ENCODE measurements around the gene ENPP1.

ENPP1 gene

DNA sequence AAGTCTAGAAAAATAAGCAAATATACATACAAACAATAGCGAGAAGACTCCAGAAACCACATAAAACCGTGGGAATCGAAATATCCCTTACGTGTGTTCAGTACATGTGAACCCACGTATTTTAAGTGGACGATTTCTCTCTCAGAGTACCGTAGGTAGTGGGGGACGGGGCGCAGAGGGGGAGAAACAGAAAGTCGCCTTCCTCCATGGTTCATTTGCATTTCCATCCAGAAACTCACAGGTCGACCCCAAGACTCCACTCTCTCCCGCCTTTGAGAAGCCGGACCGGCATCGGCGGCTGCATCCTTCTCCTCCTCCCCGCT is 538 bp upstream of the ENPP1 start:
- Histone ChIP-seq H3K36me3 (no peaks in the 10 kb centered on the region), H3K4me1 (ENCODE audit: control insufficient read depth in 1 of 2, insufficient read depth in 1 of 2, low read depth in 1 of 2, low read length in 1 of 2) (peaks cover 0 to 4% of the 10 kb centered on the region in 2 experiments), H3K27ac (no peak overlapping the region), H3K4me3 (ENCODE audit: low read depth in 1 of 2, low read length in 1 of 2) (no peak overlapping the region), H3K27me3 (peaks cover 68% of the 10 kb centered on the region), H3K9me3 (no peaks in the 10 kb centered on the region)
- TF ChIP-seq, protein P1, sequence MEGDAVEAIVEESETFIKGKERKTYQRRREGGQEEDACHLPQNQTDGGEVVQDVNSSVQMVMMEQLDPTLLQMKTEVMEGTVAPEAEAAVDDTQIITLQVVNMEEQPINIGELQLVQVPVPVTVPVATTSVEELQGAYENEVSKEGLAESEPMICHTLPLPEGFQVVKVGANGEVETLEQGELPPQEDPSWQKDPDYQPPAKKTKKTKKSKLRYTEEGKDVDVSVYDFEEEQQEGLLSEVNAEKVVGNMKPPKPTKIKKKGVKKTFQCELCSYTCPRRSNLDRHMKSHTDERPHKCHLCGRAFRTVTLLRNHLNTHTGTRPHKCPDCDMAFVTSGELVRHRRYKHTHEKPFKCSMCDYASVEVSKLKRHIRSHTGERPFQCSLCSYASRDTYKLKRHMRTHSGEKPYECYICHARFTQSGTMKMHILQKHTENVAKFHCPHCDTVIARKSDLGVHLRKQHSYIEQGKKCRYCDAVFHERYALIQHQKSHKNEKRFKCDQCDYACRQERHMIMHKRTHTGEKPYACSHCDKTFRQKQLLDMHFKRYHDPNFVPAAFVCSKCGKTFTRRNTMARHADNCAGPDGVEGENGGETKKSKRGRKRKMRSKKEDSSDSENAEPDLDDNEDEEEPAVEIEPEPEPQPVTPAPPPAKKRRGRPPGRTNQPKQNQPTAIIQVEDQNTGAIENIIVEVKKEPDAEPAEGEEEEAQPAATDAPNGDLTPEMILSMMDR (IDR thresholded peaks at IDR 0.05): no peak

DNA sequence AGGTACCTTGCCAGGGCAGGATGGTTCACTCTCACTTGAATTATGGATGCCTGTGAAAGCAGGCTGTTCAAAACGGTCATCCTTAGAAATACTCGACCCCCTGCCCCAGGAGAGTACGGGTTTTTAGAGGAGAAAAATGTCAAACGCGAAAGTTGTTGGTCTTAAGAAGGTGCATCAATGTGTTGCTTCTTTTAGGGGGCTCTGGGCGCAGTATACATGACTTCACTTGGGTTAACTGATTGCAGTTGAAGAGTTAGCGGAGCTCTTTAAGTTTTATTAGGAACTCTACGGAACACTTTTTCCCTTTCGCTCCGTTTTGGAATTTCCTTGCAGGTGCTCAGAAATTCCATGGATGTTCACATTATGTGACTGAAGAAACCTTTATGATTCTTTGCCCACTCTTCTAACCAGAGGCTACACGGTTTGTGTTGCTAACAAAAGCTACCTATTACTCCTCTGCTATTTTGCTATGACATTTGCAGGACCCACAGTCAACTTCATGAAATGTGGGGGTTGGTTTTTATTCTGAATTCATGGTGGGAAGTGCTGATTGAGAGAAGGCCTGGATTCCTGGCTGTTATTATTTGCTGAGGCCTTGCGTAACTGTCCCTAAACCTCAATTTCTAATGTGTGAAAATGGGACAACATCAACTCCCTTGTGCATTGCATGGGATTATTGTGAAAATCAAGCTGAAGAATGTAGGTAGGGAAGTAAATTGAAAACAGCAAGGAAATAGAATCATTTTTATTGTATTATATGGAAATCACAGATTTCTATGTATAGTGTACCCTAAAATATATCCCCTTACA is 845 bp downstream of the ENPP1 start:
- TF ChIP-seq, protein P1 (IDR thresholded peaks at IDR 0.05): no peak
- Histone ChIP-seq H3K36me3 (no peaks in the 10 kb centered on the region), H3K4me1 (ENCODE audit: control insufficient read depth in 1 of 2, insufficient read depth in 1 of 2, low read depth in 1 of 2, low read length in 1 of 2) (peaks cover 0 to 4% of the 10 kb centered on the region in 2 experiments), H3K27me3 (peaks cover 68% of the 10 kb centered on the region), H3K9me3 (no peaks in the 10 kb centered on the region), H3K4me3 (ENCODE audit: low read depth in 1 of 2, low read length in 1 of 2) (no peak overlapping the region), H3K27ac (no peak overlapping the region)

DNA sequence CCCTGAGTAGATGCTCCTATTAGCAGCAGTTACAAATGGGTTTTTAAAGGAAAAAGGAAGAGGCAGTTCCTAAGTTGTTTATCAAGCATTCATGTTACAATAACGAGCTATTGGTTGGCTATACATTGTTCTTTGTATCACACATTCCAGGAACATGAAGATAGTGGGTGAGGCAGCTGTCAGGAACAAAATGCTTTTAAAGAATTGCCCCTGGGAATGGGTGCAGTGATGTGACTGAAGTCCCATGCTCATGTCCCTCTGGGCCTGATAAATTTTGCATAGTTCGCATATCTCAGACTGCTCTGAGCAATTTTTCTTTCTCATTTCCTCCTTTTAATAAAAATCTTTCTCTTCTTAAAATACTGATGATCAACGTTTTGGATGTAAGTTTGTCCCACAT is 3.7 kb downstream of the ENPP1 start:
- Histone ChIP-seq H3K9me3 (no peaks in the 10 kb centered on the region), H3K36me3 (no peaks in the 10 kb centered on the region), H3K27ac (no peak overlapping the region), H3K4me1 (ENCODE audit: control insufficient read depth in 1 of 2, insufficient read depth in 1 of 2, low read depth in 1 of 2, low read length in 1 of 2) (peaks cover 0 to 4% of the 10 kb centered on the region in 2 experiments), H3K27me3 (peaks cover 46% of the 10 kb centered on the region), H3K4me3 (ENCODE audit: low read depth in 1 of 2, low read length in 1 of 2) (no peak overlapping the region)
- TF ChIP-seq, protein P1 (IDR thresholded peaks at IDR 0.05): no peak

DNA sequence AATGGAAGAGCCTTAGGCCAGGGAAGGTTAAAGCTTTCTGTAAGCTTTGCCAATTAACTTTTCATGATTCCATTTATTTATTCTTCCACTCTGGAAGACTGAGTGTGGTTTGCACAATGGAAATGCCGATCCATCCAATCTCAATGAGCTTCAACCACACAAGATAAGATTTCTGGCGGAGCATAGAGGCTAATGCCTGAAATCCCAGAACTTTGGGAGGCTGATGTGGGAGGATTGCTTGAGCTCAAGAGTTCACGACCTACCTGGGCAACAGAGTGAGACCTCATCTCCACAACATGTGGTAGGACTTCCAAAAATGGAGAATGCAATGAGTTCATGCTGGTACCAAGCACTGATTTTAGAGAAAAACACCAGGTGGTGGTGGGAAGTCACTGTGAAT is 6.2 kb downstream of the ENPP1 start:
- TF ChIP-seq, protein P1 (IDR thresholded peaks at IDR 0.05): no peak
- Histone ChIP-seq H3K27me3 (peaks cover 21% of the 10 kb centered on the region), H3K4me3 (ENCODE audit: low read depth in 1 of 2, low read length in 1 of 2) (no peak overlapping the region), H3K4me1 (ENCODE audit: control insufficient read depth in 1 of 2, insufficient read depth in 1 of 2, low read depth in 1 of 2, low read length in 1 of 2) (no peaks in the 10 kb centered on the region), H3K36me3 (no peaks in the 10 kb centered on the region), H3K9me3 (no peaks in the 10 kb centered on the region), H3K27ac (no peak overlapping the region)

DNA sequence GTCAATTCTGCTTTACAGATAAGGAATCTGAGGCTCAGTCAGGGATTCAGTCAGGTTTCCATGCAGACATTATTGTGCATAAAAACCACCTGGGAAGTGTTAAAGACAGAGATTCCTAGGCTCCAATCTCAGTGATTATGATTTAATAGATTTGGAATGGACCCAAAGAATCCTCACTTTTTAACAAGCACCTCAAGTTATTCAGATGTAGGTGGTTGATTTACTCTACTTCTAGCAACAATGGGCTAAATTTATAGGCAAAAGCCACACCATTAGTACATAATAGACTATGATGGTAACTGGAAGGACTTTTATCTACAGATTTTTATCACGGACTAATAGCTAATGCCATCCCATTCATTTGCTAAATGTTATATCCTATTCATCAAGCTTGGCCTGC is 9.0 kb downstream of the ENPP1 start:
- H3K36me3 ChIP-seq: no peaks in the 10 kb centered on the region
- H3K27ac ChIP-seq: no peak overlapping the region
- no peak overlapping the region for H3K4me3 ChIP-seq (ENCODE audit: low read depth in 1 of 2, low read length in 1 of 2)
- TF ChIP-seq, protein P1 (IDR thresholded peaks at IDR 0.05): no peak
- no peaks in the 10 kb centered on the region for H3K9me3 ChIP-seq
- no peaks in the 10 kb centered on the region for H3K27me3 ChIP-seq
- no peaks in the 10 kb centered on the region for H3K4me1 ChIP-seq (ENCODE audit: control insufficient read depth in 1 of 2, insufficient read depth in 1 of 2, low read depth in 1 of 2, low read length in 1 of 2)
